Epithelial cell of esophagus (primary cell): ENCODE measurements around the gene METTL9.
"Not testable (repeated sequence)": the region's sequence is repeated elsewhere in the genome, so short reads cannot be mapped to it uniquely, and the experiment has no call there.

Experiments used
- DNase-seq: peaks from one replicate; pipeline ENCODE4 v3.0.0; 2010; ENCODE audit warnings: low read depth
- H3K4me3 ChIP-seq: 2 replicates; pipeline ENCODE4 v1.5.1; 2011; ENCODE audit warnings: mild to moderate bottlenecking, low read length, control low read depth
- CTCF ChIP-seq: IDR thresholded peaks from 2 replicates; pipeline ENCODE4 v1.5.1; 2011; ENCODE audit warnings: low read depth, mild to moderate bottlenecking, low read length, control low read depth, inconsistent platforms; ENCODE audit not compliant: insufficient read depth; ENCODE audit errors: missing control alignments

Gene METTL9

DNA sequence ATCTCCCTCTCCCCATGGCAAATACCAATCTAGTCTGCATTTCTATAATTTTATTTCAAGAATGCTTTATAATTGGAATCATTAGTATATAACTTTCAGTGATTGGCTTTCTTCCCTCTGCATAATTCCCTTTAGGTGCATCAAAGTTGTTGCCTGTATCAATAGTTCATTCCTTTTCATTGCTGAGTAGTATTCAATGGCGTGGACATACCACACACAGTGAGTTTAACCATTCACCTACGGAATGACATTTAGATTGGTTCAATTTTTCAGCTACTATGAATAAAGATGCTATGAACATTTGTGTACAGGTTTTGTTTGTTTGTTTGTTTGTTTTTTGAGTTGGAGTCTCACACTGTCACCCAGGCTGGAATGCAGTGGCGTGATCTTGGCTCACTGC, 74.1 kb downstream of the METTL9 start:
- no peak for TF ChIP-seq CTCF
- no peak overlapping the region for H3K4me3 ChIP-seq
- no peak for DNase-seq

GRCh38 chr16:21674456-21674855, 75.1 kb downstream of the METTL9 start:
- not testable (repeated sequence) for H3K4me3 ChIP-seq, DNase-seq

GRCh38 chr16:21680714-21681113, 81.3 kb downstream of the METTL9 start:
- not testable (repeated sequence) for DNase-seq, H3K4me3 ChIP-seq

GRCh38 chr16:21683184-21683583, 83.8 kb downstream of the METTL9 start:
- no peak for TF ChIP-seq CTCF
- H3K4me3 ChIP-seq = no peak overlapping the region
- DNase-seq = no peak

- no peak overlapping the region for H3K4me3 ChIP-seq
- no peak for DNase-seq
- peak; percentile 38 for TF ChIP-seq CTCF
Observed at GRCh38 chr16:21684199-21684598, 84.8 kb downstream of the METTL9 start.

DNA sequence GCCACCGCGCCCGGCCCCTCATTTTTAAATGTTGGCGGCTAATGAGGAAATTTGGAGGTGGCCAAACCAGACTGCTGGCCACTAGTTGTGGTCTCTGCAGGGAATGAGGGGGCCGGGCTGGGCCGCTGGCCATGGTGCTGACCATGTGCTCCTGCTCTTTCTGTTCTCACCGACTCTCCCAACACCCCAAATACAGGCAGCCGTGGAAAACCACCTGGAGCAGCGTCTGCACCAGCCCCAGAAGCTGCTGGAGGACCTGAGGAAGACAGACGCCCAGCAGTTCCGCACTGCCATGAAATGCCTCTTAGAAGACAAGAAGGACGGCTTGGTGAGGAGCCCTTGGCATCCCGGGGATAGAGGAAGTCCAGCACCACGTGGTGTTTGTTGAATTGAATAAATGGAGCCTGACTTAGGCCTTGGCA, 85.7 kb downstream of the METTL9 start:
- no peak for TF ChIP-seq CTCF
- no peak overlapping the region for H3K4me3 ChIP-seq
- DNase-seq = no peak

- DNase-seq = no peak
- H3K4me3 ChIP-seq = no peak overlapping the region
- TF ChIP-seq CTCF = no peak
Observed at GRCh38 chr16:21689107-21689506, 89.7 kb downstream of the METTL9 start.

- DNase-seq = not testable (repeated sequence)
Observed at GRCh38 chr16:21690967-21691366, 91.6 kb downstream of the METTL9 start.

DNA sequence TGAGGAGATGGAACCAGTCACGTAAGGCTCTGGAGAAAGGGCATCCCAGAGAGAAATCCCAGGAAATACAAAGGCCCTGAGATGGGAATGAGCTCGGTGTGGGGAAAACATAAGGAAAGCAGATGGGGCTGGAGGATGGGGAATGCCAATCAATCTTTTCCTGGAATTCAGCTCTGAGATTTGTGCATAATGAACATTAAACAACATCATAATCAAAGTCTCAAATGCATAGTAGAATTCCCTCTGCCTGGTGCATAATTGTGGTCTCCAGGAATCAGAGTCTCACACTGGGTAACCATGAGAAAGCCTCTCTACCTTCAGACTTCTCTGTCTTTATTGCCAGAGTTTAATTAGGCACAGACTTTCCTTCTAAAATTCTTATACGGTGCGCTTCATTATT, 95.2 kb downstream of the METTL9 start:
- no peak for TF ChIP-seq CTCF
- no peak for DNase-seq
- no peak overlapping the region for H3K4me3 ChIP-seq

More at GRCh38 chr16:21690967-21691366, 91.6 kb downstream of the METTL9 start:
- not testable (repeated sequence) for H3K4me3 ChIP-seq
